A549 (cell line): ENCODE results near the gene APOC1. TPM values are rescaled to one million over a fixed set of nuclear protein-coding genes. Genes with fewer than 3 reads are reported as not detected.

Source experiments
- ATAC-seq, 2 experiments: fragments of 200-7000 bp in 1 of 2; fragments of >200 bp in 1 of 2; cut with Nextera tagmentation in 1 of 2; cut with Tn5 transposase in 1 of 2; 3 replicates each; pipeline versions ENCODE4 v1.8.0 to v1.9.1; 2018 to 2020; ENCODE audit warnings: mild to moderate bottlenecking in 1 of 2, moderate library complexity in 1 of 2
- CTCF ChIA-PET: fragments of 300-600 bp; sonication (Branson Sonifier 250); formaldehyde crosslinking; extraction: SDS; loops from one replicate; lab custom pipeline; 2021; ENCODE audit warnings: antibody characterized with exemption, inconsistent platforms; lab: Yijun Ruan, JAX
- POLR2A ChIA-PET: fragments of 350-600 bp; formaldehyde crosslinking; extraction: SDS; loops from one replicate; lab custom pipeline; 2021; ENCODE audit warnings: antibody characterized with exemption, inconsistent platforms; lab: Yijun Ruan, JAX
- DNase-seq, 2 experiments: peaks; one replicate each; pipeline versions ENCODE4 v3.0.0 to v3.0.0-alpha.2; 2011 to 2016; ENCODE audit warnings: low read depth in 1 of 2, low spot score in 1 of 2
- FAIRE-seq: peaks from 2 replicates; lab custom pipeline; 2011; peaks lifted over from hg19 to GRCh38; lab: Jason Lieb, UNC
- H3K27ac ChIP-seq, 2 experiments: fragments of >200 bp; sonication (Bioruptor Twin); formaldehyde crosslinking; 3 replicates each; pipeline ENCODE4 v1.5.1; 2016 to 2017
- H3K4me1 ChIP-seq: fragments of >200 bp; sonication (Bioruptor Twin); formaldehyde crosslinking; 3 replicates; pipeline ENCODE4 v1.6.1; 2016
- H3K4me2 ChIP-seq: fragments of >200 bp; sonication (Bioruptor Twin); formaldehyde crosslinking; 3 replicates; pipeline ENCODE4 v1.6.1; 2016
- H3K4me3 ChIP-seq: fragments of >200 bp; sonication (Bioruptor Twin); formaldehyde crosslinking; 3 replicates; pipeline ENCODE4 v1.5.1; 2016
- H3K9me3 ChIP-seq: fragments of >200 bp; sonication (Bioruptor Twin); formaldehyde crosslinking; 3 replicates; pipeline ENCODE4 v1.6.1; 2016
- CEBPB ChIP-seq, 2 experiments: fragments of >200 bp in 1 of 2; sonication (Bioruptor Twin) in 1 of 2; formaldehyde crosslinking in 1 of 2; IDR thresholded peaks; 2 replicates each; pipeline ENCODE4 v1.6.1; 2012 to 2016
- CHD2 ChIP-seq: fragments of 150-350 bp; IDR thresholded peaks from 2 replicates; pipeline ENCODE4 v1.6.1; 2014; ENCODE audit warnings: low read length; ENCODE audit not compliant: partially characterized antibody
- CHD4 ChIP-seq: fragments of 200-600 bp; sonication (generic); IDR thresholded peaks from 2 replicates; pipeline ENCODE4 v1.6.1; 2016; ENCODE audit warnings: antibody characterized with exemption, mild to moderate bottlenecking, borderline replicate concordance
- EHF ChIP-seq: fragments of 250-450 bp; sonication (Bioruptor Pico); IDR thresholded peaks from 2 replicates; pipeline ENCODE4 v1.5.0; 2020; ENCODE audit warnings: mild to moderate bottlenecking
- EP300 ChIP-seq, 2 experiments: fragments of >200 bp; sonication (Bioruptor Twin); formaldehyde crosslinking; IDR thresholded peaks; 2 replicates in 1 of 2; 3 replicates in 1 of 2; pipeline ENCODE4 v1.6.1; 2016 to 2017
- ESRRA ChIP-seq: fragments of 150-350 bp; IDR thresholded peaks from 2 replicates; pipeline ENCODE4 v1.6.1; 2014; ENCODE audit warnings: mild to moderate bottlenecking, low read length, borderline replicate concordance
- FOXS1 ChIP-seq: fragments of 250-450 bp; sonication (Bioruptor Pico); IDR thresholded peaks from 2 replicates; pipeline ENCODE4 v1.5.0; 2020; ENCODE audit warnings: mild to moderate bottlenecking, moderate library complexity
- GATA3 ChIP-seq: IDR thresholded peaks from 2 replicates; pipeline ENCODE4 v1.6.1; 2012; ENCODE audit warnings: borderline replicate concordance
- HDAC2 ChIP-seq: fragments of 200-600 bp; sonication (generic); IDR thresholded peaks from 2 replicates; pipeline ENCODE4 v1.6.1; 2016
- HEYL ChIP-seq: fragments of 250-450 bp; sonication (Bioruptor Pico); IDR thresholded peaks from 2 replicates; pipeline ENCODE4 v1.8.0; 2021; ENCODE audit warnings: mild to moderate bottlenecking, moderate library complexity
- HOXA7 ChIP-seq: fragments of 250-450 bp; sonication (Bioruptor Pico); IDR thresholded peaks from 2 replicates; pipeline ENCODE4 v1.5.0; 2020; ENCODE audit warnings: mild to moderate bottlenecking, moderate library complexity
- JUN ChIP-seq, 2 experiments: fragments of >200 bp; sonication (Bioruptor Twin); formaldehyde crosslinking; IDR thresholded peaks; 2 replicates in 1 of 2; 3 replicates in 1 of 2; pipeline ENCODE4 v1.6.1; 2016 to 2017
- KDM5A ChIP-seq: fragments of 200-600 bp; sonication (generic); IDR thresholded peaks from 2 replicates; pipeline ENCODE4 v1.6.1; 2016; ENCODE audit warnings: antibody characterized with exemption, mild to moderate bottlenecking
- MYC ChIP-seq: IDR thresholded peaks from 2 replicates; pipeline ENCODE4 v1.6.1; 2012; ENCODE audit warnings: mild to moderate bottlenecking, inconsistent platforms, low read length, improper control_type of control experiment, borderline replicate concordance
- NFE2L2 ChIP-seq: fragments of 150-350 bp; conservative IDR thresholded peaks from 2 replicates; pipeline ENCODE4 v1.6.1; 2014; ENCODE audit warnings: low read length
- POLR2A ChIP-seq: IDR thresholded peaks from 2 replicates; pipeline ENCODE4 v1.6.1; 2012; ENCODE audit warnings: mild to moderate bottlenecking, low read length
- RARB ChIP-seq: fragments of 250-450 bp; sonication (Bioruptor Pico); IDR thresholded peaks from 2 replicates; pipeline ENCODE4 v1.8.0; 2021; ENCODE audit warnings: mild to moderate bottlenecking, moderate library complexity
- RFX5 ChIP-seq: fragments of 450-650 bp; IDR thresholded peaks from 2 replicates; pipeline ENCODE4 v1.7.1; 2014; ENCODE audit warnings: antibody characterized with exemption, mild to moderate bottlenecking, moderate library complexity
- RNF2 ChIP-seq: fragments of 200-600 bp; sonication (generic); IDR thresholded peaks from 2 replicates; pipeline ENCODE4 v1.6.1; 2016; ENCODE audit warnings: low read depth, mild to moderate bottlenecking, antibody characterized with exemption, moderate library complexity, borderline replicate concordance
- SMC3 ChIP-seq: fragments of >200 bp; sonication (Bioruptor Twin); formaldehyde crosslinking; IDR thresholded peaks from 3 replicates; pipeline ENCODE4 v1.6.1; 2018; ENCODE audit warnings: inconsistent platforms
- SREBF2 ChIP-seq: fragments of 450-650 bp; IDR thresholded peaks from 2 replicates; pipeline ENCODE4 v1.6.1; 2014; ENCODE audit warnings: mild to moderate bottlenecking, moderate library complexity
- TFCP2L1 ChIP-seq: fragments of 250-450 bp; sonication (Bioruptor Pico); IDR thresholded peaks from 2 replicates; pipeline ENCODE4 v1.5.0; 2021; ENCODE audit warnings: mild to moderate bottlenecking
- ZC3H11A ChIP-seq: fragments of 450-650 bp; IDR thresholded peaks from 2 replicates; pipeline ENCODE4 v1.6.1; 2014; ENCODE audit warnings: antibody characterized with exemption, mild to moderate bottlenecking
- ZFP36 ChIP-seq: fragments of 450-650 bp; IDR thresholded peaks from 2 replicates; pipeline ENCODE4 v1.6.1; 2014; ENCODE audit warnings: borderline replicate concordance; ENCODE audit not compliant: partially characterized antibody
- WGBS: methylation state at CpG from one replicate; pipeline ENCODE4 v1.1.6; 2017; ENCODE audit errors: missing lambda C conversion rate; 5-methylcytosine and 5-hydroxymethylcytosine counted together
- polyA plus RNA-seq, 4 experiments: library from polyadenylated mRNA; depleted of rRNA in 3 of 4; stranded (reverse); fragments of >200 nt; fragmentation: RNase III in 1 of 4; extraction: RNeasy Plus Mini Kit Qiagen cat#74134 plus additional on column Dnase treatment in 1 of 4; gene quantifications; 2 replicates in 3 of 4; 3 replicates in 1 of 4; pipeline ENCODE4 v1.2.3, GENCODE V29; 2011 to 2017
- TF ChIP-seq, protein P1 (sequence below): fragments of 250-450 bp; sonication (Bioruptor Pico); IDR thresholded peaks from 2 replicates; pipeline ENCODE4 v1.5.0; 2021; ENCODE audit warnings: mild to moderate bottlenecking, moderate library complexity, borderline replicate concordance
- TF ChIP-seq, protein P2 (sequence below): fragments of 150-350 bp; IDR thresholded peaks from 2 replicates; pipeline ENCODE4 v1.6.1; 2014; ENCODE audit warnings: low read depth, mild to moderate bottlenecking, low read length
- TF ChIP-seq, protein P3 (sequence below): fragments of >200 bp; sonication (Bioruptor Twin); formaldehyde crosslinking; IDR thresholded peaks from 3 replicates; pipeline ENCODE4 v1.6.1; 2016
- TF ChIP-seq, protein P4 (sequence below): fragments of 200-600 bp; sonication (generic); IDR thresholded peaks from 2 replicates; pipeline ENCODE4 v1.6.1; 2016; ENCODE audit warnings: antibody characterized with exemption, mild to moderate bottlenecking, moderate library complexity

The APOC1 gene
- polyA plus RNA-seq, 2 of the 4 experiments (the other 2 are of a cell fraction) = 88.7 to 196 TPM

DNA sequence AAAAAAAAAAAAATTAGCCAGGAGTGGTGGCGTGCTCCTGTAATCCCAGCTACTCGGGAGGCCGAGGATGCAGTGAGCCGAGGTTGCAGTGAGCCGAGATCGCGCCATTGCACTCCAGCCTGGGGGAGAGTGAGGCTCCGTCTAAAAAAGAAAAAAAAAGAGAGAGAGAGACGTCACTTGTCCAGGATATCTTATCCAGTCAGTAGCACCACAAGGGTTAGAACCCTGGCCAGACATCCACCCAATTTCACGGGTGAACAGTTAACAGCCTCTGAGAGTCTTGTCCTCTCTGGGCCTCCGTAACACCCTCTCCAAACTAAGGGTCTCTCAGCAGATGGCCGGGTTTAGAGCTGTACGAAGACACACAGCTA is 39.9 kb downstream of the APOC1 start:
- Histone ChIP-seq H3K9me3 (no peaks in the 10 kb centered on the region), H3K4me3 (peak overlapping the region; percentile 98), H3K27ac (peak overlapping the region; percentile 90 to 91), H3K4me1 (peaks cover 23% of the 10 kb centered on the region), H3K4me2 (peak overlapping the region; percentile 85)
- 38% methylated on average over 13 of the region's 13 CpGs for WGBS
- CTCF ChIA-PET = interaction anchor here (0.7 to 8.3 kb wide), 4 partner anchors 15 to 265 kb away, joined by 3 to 303 read pairs (median 3); partner anchors contain the start of genes APOC1 and APOE
- no peak for FAIRE-seq
- TF ChIP-seq NFE2L2 = no peak
- TF ChIP-seq, protein P1, sequence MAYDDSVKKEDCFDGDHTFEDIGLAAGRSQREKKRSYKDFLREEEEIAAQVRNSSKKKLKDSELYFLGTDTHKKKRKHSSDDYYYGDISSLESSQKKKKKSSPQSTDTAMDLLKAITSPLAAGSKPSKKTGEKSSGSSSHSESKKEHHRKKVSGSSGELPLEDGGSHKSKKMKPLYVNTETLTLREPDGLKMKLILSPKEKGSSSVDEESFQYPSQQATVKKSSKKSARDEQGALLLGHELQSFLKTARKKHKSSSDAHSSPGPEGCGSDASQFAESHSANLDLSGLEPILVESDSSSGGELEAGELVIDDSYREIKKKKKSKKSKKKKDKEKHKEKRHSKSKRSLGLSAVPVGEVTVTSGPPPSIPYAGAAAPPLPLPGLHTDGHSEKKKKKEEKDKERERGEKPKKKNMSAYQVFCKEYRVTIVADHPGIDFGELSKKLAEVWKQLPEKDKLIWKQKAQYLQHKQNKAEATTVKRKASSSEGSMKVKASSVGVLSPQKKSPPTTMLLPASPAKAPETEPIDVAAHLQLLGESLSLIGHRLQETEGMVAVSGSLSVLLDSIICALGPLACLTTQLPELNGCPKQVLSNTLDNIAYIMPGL (CRISPR knock-in tag) = no peak
- TF ChIP-seq JUN (IDR thresholded peaks at IDR 0.05) = no peak
- TF ChIP-seq TFCP2L1 = no peak
- no peak for TF ChIP-seq POLR2A
- no peak for TF ChIP-seq ZFP36
- TF ChIP-seq SMC3 = no peak
- no peak for TF ChIP-seq RFX5
- TF ChIP-seq RNF2 = no peak
- no peak for TF ChIP-seq ZC3H11A
- no peak for TF ChIP-seq CHD4
- no peak for DNase-seq
- POLR2A ChIA-PET = interaction anchor here (0.7 to 1.5 kb wide), 13 partner anchors 8 to 232 kb away, joined by 3 to 12 read pairs (median 6); partner anchors contain the start of genes APOC2, APOE, CLASRP and PPP1R37
- no peak; a peak in 1 of 6 replicates for ATAC-seq

DNA sequence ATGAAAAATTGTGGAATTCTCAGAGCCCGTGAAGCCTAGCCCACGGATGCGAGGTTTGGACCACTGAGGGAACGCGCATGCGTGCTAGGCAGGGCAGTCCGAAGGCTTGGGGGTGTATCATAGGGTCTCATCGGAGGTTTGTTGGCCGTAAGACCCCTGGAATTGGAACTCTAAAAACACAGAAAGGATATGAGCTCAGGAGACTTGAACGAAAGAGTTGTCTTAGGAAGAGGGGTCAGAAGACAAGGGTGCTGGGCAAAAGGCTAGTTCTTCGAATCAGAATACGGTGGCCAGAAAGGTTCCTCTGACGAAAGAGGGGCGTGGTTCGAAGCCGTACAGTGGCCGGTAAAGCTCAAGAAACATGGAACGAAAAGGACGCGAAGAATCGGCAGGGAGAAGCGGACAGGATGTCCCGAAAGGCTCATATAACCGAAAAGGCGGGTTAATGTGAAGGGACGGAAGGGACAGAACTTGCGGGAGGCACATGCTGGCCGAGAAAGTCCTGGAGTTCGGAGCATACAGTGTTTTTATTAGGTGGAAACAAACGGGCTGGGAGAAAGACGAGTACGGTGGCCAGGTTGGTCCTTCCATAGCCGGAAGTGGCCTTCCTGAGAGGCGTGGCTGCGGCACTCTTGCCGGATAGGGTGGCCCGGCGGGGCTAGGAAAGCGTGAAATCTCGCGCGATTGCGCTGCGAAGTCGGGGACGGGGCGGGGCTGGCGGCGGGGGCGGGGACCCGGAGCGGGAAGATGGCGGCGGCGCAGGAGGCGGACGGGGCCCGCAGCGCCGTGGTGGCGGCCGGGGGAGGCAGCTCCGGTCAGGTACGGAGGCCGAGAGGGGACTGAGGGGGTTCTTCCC is 40.5 kb downstream of the APOC1 start, which contains the start of gene CLPTM1:
Gene CLPTM1, plus strand, starts transcription at position 732 of the 856 bp plus-strand sequence. Its CDS starts 16 bp downstream, at position 748.
- under 1% methylated on average over 57 of the region's 65 CpGs for WGBS
- peak within 1 kb of the TSS; percentile 98 for H3K4me3 ChIP-seq
- ChIA-PET POLR2A (interaction anchor here (0.7 to 1.5 kb wide), 14 partner anchors 9 to 232 kb away, joined by 3 to 12 read pairs (median 6); partner anchors contain the start of genes APOC2, APOE, CLASRP and PPP1R37), CTCF (interaction anchor here (0.8 to 8.3 kb wide), 5 partner anchors 16 to 206 kb away, joined by 3 to 303 read pairs (median 3); partner anchors contain the start of genes APOC1 and APOE)
- peak within 1 kb of the TSS; percentile 90 to 91 for H3K27ac ChIP-seq
- H3K9me3 ChIP-seq = no peaks in the 10 kb centered on the region
- peak; percentile 99 to 100 for DNase-seq
- peak; percentile 77 for FAIRE-seq
- peak within 1 kb of the TSS; percentile 93 for H3K4me2 ChIP-seq
- peaks cover 23% of the 10 kb centered on the region for H3K4me1 ChIP-seq
- peak; percentile 91 to 95 for ATAC-seq
- TF ChIP-seq HOXA7 (CRISPR knock-in tag) (no peak), FOXS1 (CRISPR knock-in tag) (peak; percentile 69; the same call in 1 of the 2 replicates), RARB (no peak; the same call in 1 of the 2 replicates), CEBPB (IDR thresholded peaks at IDR 0.05) (peak in 1 of 2 experiments; percentile 77; a peak in 1 of 4 replicates), SREBF2 (no peak), GATA3 (peak; percentile 9; the same call in 1 of the 2 replicates), RNF2 (no peak), KDM5A (no peak), CHD2 (peak; percentile 94), RFX5 (peak; percentile 82), EHF (no peak), MYC (0 out of 2 replicates have a peak, but pooled peaks have one; percentile 21), ESRRA (no peak), EP300 (IDR thresholded peaks at IDR 0.05) (no peak), HEYL (CRISPR knock-in tag) (no peak), HDAC2 (no peak), NFE2L2 (no peak), CHD4 (no peak), POLR2A (peak; percentile 76)
- TF ChIP-seq, protein P2, sequence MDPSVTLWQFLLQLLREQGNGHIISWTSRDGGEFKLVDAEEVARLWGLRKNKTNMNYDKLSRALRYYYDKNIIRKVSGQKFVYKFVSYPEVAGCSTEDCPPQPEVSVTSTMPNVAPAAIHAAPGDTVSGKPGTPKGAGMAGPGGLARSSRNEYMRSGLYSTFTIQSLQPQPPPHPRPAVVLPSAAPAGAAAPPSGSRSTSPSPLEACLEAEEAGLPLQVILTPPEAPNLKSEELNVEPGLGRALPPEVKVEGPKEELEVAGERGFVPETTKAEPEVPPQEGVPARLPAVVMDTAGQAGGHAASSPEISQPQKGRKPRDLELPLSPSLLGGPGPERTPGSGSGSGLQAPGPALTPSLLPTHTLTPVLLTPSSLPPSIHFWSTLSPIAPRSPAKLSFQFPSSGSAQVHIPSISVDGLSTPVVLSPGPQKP = 0 out of 2 replicates have a peak, but pooled peaks have one; percentile 61
- TF ChIP-seq, protein P3, sequence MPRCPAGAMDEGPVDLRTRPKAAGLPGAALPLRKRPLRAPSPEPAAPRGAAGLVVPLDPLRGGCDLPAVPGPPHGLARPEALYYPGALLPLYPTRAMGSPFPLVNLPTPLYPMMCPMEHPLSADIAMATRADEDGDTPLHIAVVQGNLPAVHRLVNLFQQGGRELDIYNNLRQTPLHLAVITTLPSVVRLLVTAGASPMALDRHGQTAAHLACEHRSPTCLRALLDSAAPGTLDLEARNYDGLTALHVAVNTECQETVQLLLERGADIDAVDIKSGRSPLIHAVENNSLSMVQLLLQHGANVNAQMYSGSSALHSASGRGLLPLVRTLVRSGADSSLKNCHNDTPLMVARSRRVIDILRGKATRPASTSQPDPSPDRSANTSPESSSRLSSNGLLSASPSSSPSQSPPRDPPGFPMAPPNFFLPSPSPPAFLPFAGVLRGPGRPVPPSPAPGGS = peak; percentile 80
- TF ChIP-seq, protein P4, sequence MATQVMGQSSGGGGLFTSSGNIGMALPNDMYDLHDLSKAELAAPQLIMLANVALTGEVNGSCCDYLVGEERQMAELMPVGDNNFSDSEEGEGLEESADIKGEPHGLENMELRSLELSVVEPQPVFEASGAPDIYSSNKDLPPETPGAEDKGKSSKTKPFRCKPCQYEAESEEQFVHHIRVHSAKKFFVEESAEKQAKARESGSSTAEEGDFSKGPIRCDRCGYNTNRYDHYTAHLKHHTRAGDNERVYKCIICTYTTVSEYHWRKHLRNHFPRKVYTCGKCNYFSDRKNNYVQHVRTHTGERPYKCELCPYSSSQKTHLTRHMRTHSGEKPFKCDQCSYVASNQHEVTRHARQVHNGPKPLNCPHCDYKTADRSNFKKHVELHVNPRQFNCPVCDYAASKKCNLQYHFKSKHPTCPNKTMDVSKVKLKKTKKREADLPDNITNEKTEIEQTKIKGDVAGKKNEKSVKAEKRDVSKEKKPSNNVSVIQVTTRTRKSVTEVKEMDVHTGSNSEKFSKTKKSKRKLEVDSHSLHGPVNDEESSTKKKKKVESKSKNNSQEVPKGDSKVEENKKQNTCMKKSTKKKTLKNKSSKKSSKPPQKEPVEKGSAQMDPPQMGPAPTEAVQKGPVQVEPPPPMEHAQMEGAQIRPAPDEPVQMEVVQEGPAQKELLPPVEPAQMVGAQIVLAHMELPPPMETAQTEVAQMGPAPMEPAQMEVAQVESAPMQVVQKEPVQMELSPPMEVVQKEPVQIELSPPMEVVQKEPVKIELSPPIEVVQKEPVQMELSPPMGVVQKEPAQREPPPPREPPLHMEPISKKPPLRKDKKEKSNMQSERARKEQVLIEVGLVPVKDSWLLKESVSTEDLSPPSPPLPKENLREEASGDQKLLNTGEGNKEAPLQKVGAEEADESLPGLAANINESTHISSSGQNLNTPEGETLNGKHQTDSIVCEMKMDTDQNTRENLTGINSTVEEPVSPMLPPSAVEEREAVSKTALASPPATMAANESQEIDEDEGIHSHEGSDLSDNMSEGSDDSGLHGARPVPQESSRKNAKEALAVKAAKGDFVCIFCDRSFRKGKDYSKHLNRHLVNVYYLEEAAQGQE = peak; percentile 90
